Measurements from ENCODE around the gene RAB37. TPM values are rescaled to one million over a fixed set of nuclear protein-coding genes. Genes with fewer than 3 reads are reported as not detected.
A peak's percentile ranks its signal among the peaks of the same experiment; 100 is the strongest.

The RAB37 gene
- total and polyA plus RNA-seq, 2 of the 13 experiments (the other 11 are each of a cell fraction or from before 2014, with no cell fraction given): 0.91 to 3.7 TPM

DNA sequence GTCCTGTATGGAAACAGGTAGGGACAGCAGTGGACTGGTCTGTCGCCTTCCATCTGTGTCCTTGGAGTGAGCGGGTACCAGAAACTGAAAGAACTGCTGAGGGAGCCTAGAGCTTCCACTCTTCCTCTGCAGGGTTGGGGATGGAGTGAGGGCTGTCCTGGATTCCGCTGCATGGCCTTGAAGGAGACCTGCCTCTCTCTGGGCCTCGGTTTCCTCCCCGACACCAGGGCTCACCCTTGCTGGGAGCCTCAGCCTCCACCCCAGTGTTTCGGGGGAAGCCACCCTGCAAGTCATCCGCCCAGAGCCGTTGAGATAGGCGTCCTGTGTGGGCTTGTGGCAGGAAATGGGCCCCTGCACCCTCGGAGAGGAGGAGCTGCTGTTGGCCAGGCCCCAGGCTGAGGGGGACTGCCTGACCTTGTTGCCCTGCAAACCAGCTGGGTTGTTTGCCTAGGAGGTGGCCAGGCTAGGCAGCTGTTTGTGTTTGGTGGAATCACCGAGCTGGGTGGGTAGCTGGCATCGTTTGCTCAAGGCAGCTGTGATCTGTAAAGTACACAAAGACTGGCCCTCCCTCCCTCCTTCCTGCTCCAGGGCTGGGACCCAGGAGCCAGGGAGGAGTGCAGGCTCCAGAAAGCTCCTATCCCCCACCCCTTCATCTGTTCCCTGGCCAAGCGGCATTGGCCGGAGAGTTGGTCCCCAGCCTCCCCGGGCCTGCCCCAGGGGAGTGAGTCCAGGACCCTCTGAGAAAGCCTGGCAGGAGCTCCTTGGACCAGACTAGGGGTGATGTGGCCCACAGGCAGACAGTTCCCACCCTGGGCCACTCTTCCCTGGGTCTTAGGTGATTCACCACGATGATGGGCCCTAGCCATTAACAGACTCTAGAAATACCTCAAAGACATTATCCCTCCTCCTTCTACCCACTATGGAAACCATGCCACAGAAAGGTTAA is 1.3 kb downstream of the RAB37 start (continued):
- TF ChIP-seq FOXO4 (CRISPR knock-in tag; conservative IDR thresholded peaks at IDR 0.05) (no peak), HDAC6 (IDR thresholded peaks at IDR 0.05; ENCODE audit: low read depth, low read length) (no peak), CENPX (CRISPR knock-in tag; IDR thresholded peaks at IDR 0.05) (no peak), ZNF549 (CRISPR knock-in tag; IDR thresholded peaks at IDR 0.05) (no peak), ZBTB8A (CRISPR knock-in tag; IDR thresholded peaks at IDR 0.05; ENCODE audit: borderline replicate concordance, low read depth) (no peak), JUNB (CRISPR knock-in tag; IDR thresholded peaks at IDR 0.05; ENCODE audit: borderline replicate concordance) (no peak), ZNF749 (CRISPR knock-in tag; IDR thresholded peaks at IDR 0.05; ENCODE audit: borderline replicate concordance) (no peak), HCFC1 (IDR thresholded peaks at IDR 0.05; ENCODE audit: low read depth, low read length) (no peak), ZNF746 (CRISPR knock-in tag; IDR thresholded peaks at IDR 0.05) (peak; percentile 96), ZNF740 (CRISPR knock-in tag; IDR thresholded peaks at IDR 0.05) (no peak), ZKSCAN5 (CRISPR knock-in tag; IDR thresholded peaks at IDR 0.05) (no peak), ZNF3 (CRISPR knock-in tag; IDR thresholded peaks at IDR 0.05) (no peak), ZNF292 (CRISPR knock-in tag; IDR thresholded peaks at IDR 0.05; ENCODE audit: borderline replicate concordance, low read depth) (peak; percentile 29; the same call in 1 of the 2 replicates), MAZ (IDR thresholded peaks at IDR 0.05; ENCODE audit: borderline replicate concordance, low read depth, low read length) (0 out of 2 replicates have a peak, but pooled peaks have one; percentile 31), MAZ (CRISPR knock-in tag; IDR thresholded peaks at IDR 0.05; ENCODE audit: low read depth) (peak; percentile 55; the same call in 1 of the 2 replicates), ZSCAN30 (CRISPR knock-in tag; IDR thresholded peaks at IDR 0.05) (no peak), PRDM4 (CRISPR knock-in tag; IDR thresholded peaks at IDR 0.05; ENCODE audit: borderline replicate concordance) (no peak)
- TF ChIP-seq, protein P1, sequence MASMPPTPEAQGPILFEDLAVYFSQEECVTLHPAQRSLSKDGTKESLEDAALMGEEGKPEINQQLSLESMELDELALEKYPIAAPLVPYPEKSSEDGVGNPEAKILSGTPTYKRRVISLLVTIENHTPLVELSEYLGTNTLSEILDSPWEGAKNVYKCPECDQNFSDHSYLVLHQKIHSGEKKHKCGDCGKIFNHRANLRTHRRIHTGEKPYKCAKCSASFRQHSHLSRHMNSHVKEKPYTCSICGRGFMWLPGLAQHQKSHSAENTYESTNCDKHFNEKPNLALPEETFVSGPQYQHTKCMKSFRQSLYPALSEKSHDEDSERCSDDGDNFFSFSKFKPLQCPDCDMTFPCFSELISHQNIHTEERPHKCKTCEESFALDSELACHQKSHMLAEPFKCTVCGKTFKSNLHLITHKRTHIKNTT (CRISPR knock-in tag; IDR thresholded peaks at IDR 0.05): no peak

All from HepG2 (cell line).